ENCODE results near the gene WAC.
A peak's percentile ranks its signal among the peaks of the same experiment; 100 is the strongest.
"Not testable (repeated sequence)": the region's sequence is repeated elsewhere in the genome, so short reads cannot be mapped to it uniquely, and the experiment has no call there.

The WAC gene, protein sequence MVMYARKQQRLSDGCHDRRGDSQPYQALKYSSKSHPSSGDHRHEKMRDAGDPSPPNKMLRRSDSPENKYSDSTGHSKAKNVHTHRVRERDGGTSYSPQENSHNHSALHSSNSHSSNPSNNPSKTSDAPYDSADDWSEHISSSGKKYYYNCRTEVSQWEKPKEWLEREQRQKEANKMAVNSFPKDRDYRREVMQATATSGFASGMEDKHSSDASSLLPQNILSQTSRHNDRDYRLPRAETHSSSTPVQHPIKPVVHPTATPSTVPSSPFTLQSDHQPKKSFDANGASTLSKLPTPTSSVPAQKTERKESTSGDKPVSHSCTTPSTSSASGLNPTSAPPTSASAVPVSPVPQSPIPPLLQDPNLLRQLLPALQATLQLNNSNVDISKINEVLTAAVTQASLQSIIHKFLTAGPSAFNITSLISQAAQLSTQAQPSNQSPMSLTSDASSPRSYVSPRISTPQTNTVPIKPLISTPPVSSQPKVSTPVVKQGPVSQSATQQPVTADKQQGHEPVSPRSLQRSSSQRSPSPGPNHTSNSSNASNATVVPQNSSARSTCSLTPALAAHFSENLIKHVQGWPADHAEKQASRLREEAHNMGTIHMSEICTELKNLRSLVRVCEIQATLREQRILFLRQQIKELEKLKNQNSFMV

DNA sequence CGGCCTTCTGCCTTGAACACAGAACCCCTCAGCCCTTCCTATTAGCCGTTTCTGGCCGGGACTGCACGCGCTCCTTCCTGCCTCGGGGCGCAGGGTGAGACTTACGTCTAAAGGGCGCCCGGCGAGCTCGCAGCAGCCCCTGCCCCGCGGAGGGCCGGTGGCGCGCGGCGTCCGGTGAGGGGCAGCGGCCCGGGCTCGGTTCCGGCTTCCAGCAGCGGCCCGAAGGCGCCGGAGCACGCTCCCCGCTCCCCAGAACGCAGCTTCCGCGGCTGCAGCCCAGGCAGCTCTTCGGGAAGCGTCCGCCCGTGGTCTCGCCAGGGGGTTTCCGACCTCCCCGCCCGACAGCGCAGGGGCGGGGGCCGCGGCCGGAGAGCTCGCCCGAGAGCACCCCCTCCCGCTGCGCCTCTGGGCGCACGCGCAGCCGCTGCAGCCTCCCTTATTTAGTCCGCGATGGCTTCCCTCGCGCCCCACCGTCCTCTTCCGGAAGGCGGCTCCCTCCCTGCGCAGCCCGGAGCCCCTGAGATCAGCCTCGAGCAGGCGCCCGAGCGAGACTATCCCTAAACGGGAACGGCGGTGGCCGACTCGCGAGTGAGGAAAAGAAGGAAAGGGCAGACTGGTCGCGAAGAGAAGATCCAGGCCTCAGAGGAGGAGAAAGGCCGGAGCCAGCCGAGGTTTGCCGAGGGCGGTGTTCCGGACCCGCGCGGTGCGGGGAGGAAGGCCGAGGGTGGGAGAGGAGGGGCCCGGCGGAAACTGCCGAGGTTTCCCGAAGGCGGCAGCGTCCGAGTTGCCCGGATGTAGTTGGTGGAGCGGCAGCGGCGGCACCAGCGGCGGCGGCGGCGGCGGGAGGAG is at the start of gene WAC:
Gene WAC, plus strand, starts transcription at position 782 of the 849 bp plus-strand sequence. CDS start 462 bp downstream, outside the sequence.
- peak; percentile 97 for DNase-seq

DNA sequence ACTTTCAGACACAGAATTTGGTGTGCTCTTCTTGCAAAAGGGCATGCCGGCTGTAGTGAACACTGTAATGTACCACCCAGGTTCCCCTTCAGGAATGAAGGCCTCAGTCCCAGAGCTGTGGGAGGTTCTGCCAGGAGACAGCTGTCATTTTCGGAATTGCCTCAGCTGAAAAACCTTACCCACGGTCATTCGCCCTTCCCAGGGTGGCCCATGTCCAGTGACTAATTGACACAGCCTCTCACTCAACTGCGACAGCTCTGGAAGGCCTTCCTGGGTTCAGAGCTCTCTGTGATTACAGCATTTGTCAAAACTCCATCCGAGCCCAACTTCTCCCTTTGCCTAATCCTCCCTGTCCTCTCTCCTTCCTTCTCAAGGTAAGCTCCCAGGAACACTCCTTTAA is 43.7 kb upstream of the WAC start:
- DNase-seq: no peak

DNA sequence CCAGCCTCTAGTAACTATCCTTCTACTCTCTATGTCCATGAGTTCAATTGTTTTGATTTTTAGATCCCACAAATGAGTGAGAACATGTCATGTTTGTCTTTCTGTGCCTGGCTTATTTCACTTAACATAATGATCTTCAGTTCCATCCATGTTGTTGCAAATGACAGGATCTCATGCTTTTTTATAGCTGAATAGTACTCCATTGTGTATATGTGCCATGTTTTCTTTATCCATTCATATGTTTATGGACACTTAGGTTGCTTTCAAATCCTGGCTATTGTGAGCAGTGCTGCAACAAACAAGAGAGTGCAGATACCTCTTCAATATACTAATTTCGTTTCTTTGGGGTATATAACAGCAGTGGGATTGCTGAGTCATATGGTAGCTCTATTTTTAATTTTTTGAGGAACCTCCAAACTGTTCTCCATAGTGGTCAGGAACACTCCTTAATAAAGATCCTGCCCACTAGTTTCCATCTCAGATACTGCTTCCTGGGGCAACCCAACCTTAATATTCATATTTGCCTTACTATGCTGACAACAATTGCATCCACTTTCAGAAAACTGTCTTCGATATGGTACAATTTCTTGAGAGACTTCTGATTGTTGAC is 42.6 kb upstream of the WAC start:
- DNase-seq: not testable (repeated sequence)

DNA sequence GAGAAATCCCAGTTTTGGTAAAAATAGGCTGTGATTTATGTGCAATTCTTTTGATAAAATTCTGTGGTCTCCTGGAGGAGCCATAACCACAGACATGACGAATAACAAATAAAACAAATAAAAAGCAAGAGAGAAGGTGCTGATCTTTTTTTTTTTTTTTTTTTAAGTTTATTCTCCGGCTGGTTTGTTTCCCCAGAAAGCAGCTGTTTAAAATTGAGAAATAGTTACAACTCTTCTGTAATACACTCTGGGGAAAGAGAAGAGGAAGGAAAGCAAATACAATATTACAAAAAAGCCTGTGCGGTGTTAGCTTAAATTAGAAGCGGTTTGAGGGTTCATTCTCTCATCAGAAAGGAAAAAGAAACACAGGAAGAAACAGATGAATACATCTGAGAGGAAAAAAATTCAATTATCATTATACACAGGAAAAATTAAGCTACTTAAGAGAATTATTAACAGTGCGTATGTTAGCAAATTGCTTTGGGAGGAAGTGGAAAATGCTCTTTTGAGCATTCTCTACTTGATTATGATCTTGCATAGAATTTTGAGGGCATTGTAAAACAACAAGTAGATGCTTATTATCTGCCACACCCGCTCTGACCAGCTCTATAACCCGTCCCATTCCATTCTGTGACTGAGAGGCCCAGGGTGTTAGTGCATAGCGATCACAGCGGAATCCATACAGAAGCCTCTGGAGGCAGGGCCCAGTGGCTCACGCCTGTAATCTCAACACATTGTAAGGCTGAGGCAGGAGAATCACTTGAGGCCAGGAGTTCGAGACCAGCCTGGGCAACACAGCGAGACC is 40.6 kb upstream of the WAC start:
- no peak for DNase-seq

DNA sequence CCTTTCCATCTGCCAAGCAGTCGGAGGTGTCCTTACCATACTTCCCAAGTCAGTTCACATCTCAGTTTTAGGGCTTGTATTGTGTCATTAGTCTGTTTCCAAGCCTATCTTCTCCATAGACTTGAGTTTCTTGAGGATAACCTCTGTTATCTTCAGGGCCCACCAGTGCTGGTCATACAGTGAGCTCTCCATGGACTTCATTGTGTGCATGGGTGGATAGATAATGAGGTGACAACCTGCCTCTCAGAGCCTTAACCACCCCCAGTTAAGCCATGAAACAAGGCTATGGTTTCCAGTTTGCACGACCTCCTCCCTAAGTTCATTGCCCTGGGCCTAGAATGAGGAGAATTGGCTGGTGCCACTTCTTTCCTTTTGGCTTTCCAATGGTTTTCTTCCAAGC is 38.5 kb upstream of the WAC start:
- DNase-seq: no peak

DNA sequence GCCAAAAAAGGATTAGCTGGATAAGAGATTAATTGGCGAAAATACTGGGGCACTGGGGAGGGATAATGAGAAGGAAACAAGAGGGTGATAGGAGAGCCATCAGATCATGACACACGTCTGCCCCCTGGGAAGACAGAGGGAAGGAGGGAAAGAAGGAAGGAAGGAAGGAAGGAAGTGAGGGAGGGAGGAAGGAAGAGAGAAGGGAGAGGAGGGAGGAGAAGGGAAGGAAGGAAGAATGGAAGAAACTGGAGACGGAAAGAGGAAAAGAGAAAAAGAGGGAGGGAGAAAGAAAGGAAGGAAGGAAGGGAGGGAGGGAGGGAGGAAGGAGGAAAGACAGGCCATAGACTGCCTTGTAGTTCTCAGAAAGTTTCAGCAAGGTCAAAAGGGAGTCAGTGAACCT is 37.8 kb upstream of the WAC start:
- no peak for DNase-seq

DNA sequence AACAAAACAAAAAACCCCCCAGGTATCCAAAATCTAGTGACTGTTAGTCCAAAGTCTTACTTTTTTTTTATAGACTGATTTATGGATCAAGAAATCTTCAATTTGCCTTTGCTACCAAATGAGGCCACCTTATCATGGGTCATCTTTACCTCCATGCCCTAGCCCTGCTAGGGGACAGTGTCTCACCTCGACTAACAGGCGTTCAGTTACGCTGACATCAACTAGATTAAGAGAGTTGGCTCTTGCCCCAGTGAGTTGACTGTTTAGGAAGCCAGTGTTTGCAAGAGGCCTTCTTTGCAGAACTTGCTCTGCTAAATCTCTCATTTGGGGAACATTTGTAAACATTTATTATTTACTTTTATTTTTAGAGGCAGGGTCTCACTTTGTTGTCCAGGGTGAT is 36.9 kb upstream of the WAC start:
- no peak for DNase-seq

DNA sequence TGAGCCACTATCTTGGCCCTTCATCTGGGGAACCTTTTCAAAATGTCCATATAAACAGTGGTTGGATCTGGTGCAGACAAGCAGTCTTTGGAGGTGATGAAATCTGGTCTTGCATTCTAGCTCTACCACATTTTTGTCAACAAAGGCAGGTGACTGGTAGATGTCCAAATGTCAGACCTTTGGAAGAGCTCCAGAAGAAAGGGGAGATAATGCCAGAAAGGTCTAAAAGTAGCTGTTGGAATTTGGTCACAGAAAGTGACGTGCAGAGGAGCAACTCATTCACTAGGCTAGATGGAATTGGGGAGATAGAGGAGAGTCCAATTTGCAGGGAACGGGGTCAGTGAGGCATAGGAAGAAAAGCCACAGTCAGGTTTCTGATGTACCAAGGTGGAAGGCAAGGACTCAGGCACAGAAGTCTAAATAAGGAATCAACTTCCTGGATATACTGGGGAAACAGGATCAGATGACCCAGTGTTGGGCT is 36.4 kb upstream of the WAC start:
- no peak for DNase-seq

DNA sequence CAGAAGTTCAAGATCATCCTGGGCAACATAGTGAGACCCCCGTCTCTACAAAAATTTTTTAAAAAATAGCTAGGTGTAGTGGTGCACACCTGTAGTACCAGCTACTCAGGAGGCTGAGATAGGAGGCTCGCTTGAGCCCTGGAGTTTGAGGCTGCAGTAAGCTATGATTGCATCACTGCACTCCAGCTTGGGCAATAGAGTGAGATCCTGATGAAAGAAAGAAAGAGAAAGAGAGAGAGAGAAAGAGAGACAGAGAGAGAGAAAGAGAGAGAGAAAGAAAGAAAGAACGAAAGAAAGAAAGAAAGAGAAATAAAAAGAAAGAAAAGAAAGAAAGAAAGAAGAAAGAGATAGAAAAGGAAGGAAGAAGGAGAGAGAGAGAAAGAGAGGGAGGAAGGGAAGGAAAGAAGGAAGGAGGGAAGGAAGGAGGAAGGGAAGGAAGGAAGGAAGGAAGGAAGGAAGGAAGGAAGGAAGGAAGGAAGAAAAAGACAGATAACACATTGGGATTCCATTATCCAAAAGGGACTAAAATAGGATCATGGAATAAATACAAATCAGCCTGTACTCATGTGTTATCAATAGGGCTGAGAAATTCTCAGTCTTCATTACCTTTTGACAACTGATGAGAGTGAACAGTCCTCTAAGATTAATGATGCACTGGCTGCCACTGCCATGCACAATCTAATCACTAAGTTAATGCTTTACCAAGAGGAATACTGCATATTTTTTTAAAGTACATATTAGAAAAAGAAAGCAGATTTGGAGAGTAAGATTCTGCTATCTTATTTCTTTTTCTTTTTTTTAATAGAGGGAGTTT is 35.4 kb upstream of the WAC start:
- no peak for DNase-seq

DNA sequence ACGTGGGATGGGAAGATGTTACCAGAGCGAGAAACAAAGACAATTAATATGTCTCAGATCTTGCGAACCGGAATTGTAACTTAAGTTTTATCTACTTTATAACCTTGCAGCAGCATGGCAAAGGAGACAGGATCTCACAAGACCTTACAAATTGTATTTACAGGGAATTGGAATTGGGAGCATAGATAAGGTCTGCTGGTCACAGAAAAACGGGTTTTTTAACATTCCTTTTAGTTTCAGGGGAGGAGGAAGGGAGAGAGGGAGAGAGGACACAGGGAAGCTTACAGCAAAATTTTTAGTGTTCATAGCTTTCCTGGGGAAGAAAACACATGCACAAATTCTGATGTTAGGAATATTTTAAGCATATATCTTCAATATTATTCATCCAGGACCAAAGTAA is 32.7 kb upstream of the WAC start:
- DNase-seq: not testable (repeated sequence)

DNA sequence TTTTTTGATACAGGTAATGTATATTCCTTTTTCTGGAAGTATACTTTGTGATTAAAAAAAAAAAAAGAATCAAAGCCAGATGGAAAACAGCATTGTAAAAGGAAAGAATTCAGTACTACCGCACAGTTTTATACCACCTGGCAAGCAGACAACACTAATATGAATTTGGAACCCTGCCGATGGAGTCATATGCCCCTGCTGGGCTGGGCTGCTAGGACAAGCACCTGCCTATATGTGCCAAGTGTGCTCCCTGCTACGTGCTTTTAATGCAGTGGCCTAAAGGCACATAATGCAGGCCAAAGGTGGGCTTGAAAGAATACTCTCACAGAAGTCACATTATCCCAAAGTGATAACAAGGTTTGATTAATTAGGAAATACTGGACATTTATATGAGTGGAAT is 29.8 kb upstream of the WAC start:
- DNase-seq: peak; percentile 45

DNA sequence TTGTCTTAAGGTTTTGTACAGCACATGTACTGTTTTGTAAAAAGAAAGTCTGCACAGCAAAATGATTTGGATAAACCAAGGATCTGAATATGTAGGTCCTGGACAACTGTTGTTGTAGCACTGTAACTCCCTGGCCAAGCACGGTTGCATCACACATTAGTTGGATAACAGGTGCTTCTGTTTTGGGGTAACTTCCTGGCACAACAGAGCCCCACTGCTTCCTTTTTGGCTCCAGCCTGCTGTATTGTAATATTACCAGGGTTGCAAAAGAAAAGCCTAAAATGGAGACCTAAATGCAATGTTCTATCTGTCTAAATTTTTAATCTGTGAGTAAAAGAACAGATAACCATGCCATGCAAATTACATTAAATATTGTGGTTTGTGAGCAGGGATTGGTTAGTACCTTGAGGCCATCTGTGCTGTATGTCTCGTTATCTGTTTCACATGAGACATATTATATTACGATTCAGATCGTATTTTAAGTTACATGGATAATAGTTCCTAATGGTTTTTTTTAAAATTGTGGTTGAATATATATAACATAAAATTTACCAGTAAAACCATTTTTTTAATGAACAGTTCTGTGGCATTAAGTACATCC is 27.5 kb upstream of the WAC start:
- DNase-seq: no peak

DNA sequence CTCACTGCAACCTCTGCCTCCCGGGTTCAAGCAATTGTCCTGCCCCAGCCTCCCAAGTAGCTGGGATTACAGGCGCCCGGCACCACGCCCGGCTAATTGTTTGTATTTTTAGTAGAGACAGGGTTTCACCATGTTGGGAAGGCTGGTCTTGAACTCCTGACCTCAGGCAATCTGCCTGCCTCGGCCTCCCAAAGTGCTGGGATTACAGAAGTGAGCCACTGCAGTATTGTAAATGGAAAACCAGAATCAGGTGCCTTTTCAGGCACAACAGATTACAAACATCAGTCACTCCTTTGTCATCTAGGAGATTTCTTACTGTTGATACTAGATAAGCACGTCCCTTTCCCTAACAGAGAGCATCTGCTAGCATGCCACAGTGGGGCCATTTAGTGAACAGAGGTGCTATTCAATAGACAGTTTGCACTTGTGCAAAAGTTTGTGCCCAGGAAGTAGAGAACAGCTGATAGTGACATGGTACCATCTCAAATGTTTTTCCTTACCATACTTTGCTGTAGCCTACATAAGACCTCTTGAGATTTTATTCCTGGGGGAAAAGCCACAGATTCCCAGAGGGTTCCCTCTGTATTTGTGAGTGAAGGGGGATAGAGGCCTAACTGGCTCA is 24.5 kb upstream of the WAC start:
- DNase-seq: no peak

DNA sequence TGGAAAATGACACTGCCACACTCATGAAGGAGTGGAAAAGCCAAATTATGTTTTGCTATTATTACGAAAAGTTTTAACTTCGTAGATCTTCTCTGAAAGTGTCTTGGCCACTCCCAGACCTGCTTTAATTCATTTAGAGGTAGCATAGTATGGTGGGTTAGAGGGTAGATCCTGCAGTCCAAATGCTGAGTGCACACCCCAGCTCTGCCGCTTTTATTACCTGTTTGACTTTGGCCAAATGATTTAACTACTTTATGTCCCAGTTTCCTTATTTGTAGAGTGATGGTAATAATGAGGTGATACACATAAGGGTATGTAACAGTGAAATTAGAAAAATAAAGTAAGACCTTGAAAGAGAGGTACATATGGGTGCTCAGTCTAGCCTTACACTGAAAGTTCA is 23.6 kb upstream of the WAC start:
- no peak for DNase-seq

DNA sequence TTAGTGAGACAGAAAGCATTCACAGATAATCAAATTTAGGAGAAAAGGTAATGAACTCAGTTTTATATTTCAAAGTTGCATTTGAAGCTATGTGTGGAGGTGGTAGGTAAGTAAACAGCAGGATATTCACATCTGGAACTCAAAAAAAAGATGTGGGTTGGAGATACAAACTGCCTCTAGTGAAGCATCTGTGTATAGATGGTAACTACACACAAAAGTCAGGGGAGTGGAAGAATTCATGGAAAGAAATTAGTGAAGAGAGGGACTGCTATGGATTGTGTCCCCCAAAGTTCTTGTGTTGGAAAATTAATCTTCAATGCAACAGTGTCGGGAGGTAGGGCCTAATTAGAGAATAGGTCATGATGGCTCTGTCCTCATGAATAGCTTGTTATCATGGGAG is 18.3 kb upstream of the WAC start:
- no peak for DNase-seq

DNA sequence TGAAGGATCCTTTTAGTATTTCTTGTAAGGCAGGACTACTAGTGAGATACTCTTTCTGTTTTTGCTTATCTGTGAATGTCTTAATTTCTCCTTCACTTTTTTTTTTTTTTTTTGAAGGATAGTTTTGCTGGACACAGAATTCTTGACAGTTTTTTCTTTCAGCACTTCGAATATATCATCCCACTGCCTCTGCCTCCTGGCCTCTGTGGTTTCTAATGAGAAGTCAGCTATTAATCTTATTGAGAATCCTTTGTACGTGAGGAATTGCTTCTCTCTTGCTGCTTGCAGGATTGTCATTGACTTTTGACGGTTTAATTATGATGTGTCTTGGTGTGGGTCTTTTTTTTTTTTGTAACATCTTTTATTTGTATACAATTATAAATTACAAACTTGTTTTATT is 12.6 kb upstream of the WAC start:
- no peak for DNase-seq

DNA sequence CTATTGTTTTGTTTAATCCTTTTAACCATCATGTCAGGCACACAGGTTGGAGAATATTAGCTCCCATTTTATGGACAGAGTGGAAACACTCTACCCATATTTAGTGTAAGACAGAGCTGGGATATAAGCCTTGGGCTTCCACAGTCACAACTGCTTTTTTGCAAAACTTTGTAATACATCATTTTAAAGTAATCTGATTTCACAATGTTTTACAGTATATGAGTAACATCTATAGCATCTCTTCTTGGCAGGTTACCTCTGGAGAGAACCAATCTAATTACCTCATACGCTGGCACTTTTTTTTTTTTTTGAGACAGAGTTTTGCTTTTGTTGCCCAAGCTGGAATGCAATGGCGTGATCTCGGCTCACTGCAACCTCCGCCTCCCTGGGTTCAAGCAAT is 12.1 kb upstream of the WAC start:
- not testable (repeated sequence) for DNase-seq

DNA sequence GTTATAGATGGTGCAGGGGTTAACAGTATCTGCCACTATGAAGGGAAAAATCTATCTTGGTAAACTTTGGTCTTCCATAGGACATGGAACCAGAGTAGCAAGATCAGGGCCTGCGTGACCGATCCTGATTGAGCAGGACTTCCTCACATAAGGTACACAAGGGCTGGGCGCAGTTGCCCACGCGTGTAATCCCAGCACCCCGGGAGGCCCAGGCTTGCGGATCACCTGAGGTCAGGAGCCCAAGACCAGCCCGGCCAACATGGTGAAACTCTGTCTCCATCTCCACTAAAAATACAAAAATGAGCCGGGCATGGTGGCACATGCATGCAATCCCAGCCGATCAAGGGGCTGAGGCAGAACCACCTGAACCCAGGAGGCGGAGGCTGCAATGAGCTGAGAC is 11.0 kb upstream of the WAC start:
- not testable (repeated sequence) for DNase-seq

DNA sequence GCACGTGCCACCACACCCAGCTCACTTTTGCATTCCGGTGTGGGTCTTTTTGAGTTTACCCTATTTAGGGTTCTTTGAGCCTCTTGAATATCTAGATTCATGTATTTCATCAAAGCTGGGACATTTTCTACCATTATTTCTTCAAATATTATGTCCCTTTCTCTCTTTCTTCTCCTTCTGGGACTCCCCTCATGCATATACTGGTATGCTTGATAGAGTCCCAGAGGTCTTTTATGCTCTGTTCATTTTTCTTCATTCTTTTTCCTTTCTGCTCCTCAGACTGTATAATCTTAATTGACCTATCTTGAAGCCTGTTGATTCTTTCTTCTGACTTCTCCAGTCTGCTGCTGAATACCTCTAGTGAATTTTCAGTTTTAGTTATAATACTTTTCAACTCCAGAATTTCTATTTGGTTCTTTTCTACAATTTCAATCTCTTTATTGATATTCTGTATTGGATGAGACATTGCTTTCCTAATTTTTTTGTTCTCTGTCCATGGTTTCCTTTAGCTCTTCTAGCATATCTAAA is 9.1 kb upstream of the WAC start:
- DNase-seq: no peak

DNA sequence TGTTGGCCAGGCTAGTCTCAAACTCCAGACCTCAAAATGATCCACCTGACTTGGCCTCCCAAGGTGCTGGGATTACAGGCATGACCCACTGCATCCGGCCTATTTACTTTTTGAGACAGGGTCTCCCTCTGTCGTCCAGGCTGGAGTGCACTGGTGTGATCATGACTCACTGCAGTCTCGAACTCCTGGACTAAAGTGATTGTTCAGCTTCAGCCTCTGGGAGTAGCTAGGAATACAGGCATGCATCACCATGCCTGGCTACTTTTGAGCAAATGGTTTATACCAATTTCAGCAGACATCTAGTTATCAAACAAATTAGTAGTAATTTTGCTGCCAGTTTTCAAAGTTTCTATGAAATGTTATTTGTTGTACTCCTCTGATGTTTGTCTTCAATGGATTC is 2.2 kb upstream of the WAC start:
- no peak for DNase-seq

All from femur (tissue), 1 donor.